Cardiac muscle cell (in vitro differentiated cells and primary cell): ENCODE measurements around the gene FNDC1. TPM values are rescaled to one million over a fixed set of nuclear protein-coding genes. Genes with fewer than 3 reads are reported as not detected.
A peak's percentile ranks its signal among the peaks of the same experiment; 100 is the strongest.

Source experiments
- DNase-seq, 2 donors: peaks; one replicate each; pipeline versions ENCODE4 v3.0.0 to v3.0.0-alpha.2; 2010 to 2017; ENCODE audit warnings: low read depth in 1 of 2, low spot score in 1 of 2
- H3K27ac ChIP-seq: fragments of 200-600 bp; sonication (generic); 2 replicates; pipeline ENCODE4 v1.5.1; 2016
- H3K27me3 ChIP-seq: fragments of 200-600 bp; sonication (generic); 2 replicates; pipeline ENCODE4 v1.6.0; 2016; ENCODE audit warnings: control low read depth
- H3K36me3 ChIP-seq: fragments of 200-600 bp; sonication (generic); 2 replicates; pipeline ENCODE4 v1.5.1; 2016; ENCODE audit warnings: control low read depth
- H3K4me1 ChIP-seq: fragments of 200-600 bp; sonication (generic); 2 replicates; pipeline ENCODE4 v1.8.1; 2017; ENCODE audit warnings: low read depth, mild to moderate bottlenecking, mixed run types
- H3K4me3 ChIP-seq: fragments of 200-600 bp; sonication (generic); 2 replicates; pipeline ENCODE4 v1.5.1; 2016; ENCODE audit warnings: mild to moderate bottlenecking
- H3K9me3 ChIP-seq: fragments of 200-600 bp; sonication (generic); 2 replicates; pipeline ENCODE4 v1.5.1; 2017; ENCODE audit warnings: low read depth, mild to moderate bottlenecking, control low read depth
- CTCF ChIP-seq: IDR thresholded peaks from 2 replicates; pipeline ENCODE4 v1.5.1; 2012; ENCODE audit warnings: low read depth, mild to moderate bottlenecking, low read length
- polyA plus RNA-seq: library from polyadenylated mRNA; unstranded; fragments of >200 nt; fragmentation: Nextera tagmentation; extraction: Ambion mirVana; gene quantifications from 2 replicates; pipeline ENCODE4 v1.2.1, GENCODE V29; 2016
- total RNA-seq: library from RNA; depleted of rRNA; stranded (reverse); fragments of >200 nt; gene quantifications from 2 replicates; pipeline ENCODE4 v1.2.3, GENCODE V29; 2016

FNDC1 gene
- total and polyA plus RNA-seq, 2 experiments from 2014 or later, result 0.30 TPM; not detected in 1

DNA sequence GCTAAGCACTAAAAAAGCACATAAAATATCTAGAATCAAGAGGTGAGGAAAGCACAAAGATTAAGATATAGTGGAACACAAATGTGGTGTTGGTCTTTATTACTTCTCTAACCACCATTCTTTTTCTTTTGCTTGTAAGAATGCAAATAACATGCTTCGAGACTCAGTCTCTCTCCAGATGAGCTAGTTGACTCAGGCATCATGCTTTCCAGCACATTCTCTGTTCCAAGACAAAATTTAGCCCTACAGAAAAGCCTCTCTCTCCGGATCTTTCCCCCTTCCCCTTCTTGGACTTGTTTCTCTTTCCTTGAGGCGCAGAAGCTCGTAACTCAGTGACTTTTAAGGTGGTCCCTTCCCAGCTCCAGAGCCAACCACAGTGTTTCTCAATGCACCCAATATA lies 91.0 kb downstream of the FNDC1 start:
- peaks cover 3% of the 10 kb centered on the region for H3K9me3 ChIP-seq
- no peaks in the 10 kb centered on the region for H3K27me3 ChIP-seq
- no peak for TF ChIP-seq CTCF
- no peak overlapping the region for H3K27ac ChIP-seq
- no peaks in the 10 kb centered on the region for H3K4me1 ChIP-seq
- no peak for DNase-seq
- no peak overlapping the region for H3K4me3 ChIP-seq
- H3K36me3 ChIP-seq, result no peaks in the 10 kb centered on the region

DNA sequence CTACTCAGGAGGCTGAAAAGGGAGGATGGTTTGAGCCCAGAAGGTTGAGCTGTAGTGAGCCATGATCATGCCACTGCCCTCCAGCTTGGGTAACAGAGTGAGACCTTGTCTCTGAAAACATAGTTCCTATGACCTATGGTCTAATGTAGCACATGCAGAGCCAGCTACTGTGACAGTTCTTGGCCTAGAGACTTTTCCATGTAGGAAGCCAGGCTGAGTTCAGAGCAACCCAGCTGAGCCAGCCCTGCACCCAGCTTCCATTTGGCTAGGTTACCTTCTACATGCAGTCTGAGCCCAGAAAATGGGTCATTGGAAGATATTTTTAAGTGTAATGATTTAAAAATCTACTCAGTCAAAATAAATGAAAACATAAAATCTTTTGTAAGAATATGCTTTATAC lies 92.8 kb downstream of the FNDC1 start:
- Histone ChIP-seq H3K4me3 (no peak overlapping the region), H3K36me3 (no peaks in the 10 kb centered on the region), H3K27ac (no peak overlapping the region), H3K4me1 (no peaks in the 10 kb centered on the region), H3K9me3 (peaks cover 3% of the 10 kb centered on the region), H3K27me3 (no peaks in the 10 kb centered on the region)
- no peak for DNase-seq
- TF ChIP-seq CTCF, result no peak

DNA sequence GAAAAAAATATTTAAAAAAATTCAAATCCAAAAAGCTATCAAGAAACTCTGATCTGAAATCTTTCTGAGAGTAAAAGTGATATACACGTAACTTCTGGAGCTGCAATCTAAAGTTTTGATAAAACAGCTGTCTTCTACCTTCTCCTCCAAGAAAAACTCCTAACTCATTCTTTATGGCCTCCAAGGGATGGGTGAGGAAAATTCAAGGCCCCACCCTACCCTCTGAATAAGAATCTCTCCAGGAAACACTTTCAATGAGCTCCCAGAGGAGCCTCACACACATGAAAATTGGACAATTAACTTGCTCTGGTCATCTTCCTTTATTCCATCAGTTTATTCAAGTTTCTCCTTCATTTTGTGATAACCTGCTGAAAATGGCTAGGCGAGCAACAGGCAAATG lies 93.4 kb downstream of the FNDC1 start:
- H3K4me1 ChIP-seq, result no peaks in the 10 kb centered on the region
- no peaks in the 10 kb centered on the region for H3K36me3 ChIP-seq
- peaks cover 3% of the 10 kb centered on the region for H3K9me3 ChIP-seq
- no peaks in the 10 kb centered on the region for H3K27me3 ChIP-seq
- no peak overlapping the region for H3K27ac ChIP-seq
- no peak for TF ChIP-seq CTCF
- no peak overlapping the region for H3K4me3 ChIP-seq
- no peak for DNase-seq

- Histone ChIP-seq H3K4me3 (no peak overlapping the region), H3K9me3 (no peaks in the 10 kb centered on the region), H3K4me1 (no peaks in the 10 kb centered on the region), H3K27me3 (no peaks in the 10 kb centered on the region), H3K27ac (no peak overlapping the region), H3K36me3 (no peaks in the 10 kb centered on the region)
- peak; percentile 1 to 35 for DNase-seq
- TF ChIP-seq CTCF, result no peak
These were observed 98.0 kb downstream of the FNDC1 start for GRCh38 chr6:159267165-159267564.

DNA sequence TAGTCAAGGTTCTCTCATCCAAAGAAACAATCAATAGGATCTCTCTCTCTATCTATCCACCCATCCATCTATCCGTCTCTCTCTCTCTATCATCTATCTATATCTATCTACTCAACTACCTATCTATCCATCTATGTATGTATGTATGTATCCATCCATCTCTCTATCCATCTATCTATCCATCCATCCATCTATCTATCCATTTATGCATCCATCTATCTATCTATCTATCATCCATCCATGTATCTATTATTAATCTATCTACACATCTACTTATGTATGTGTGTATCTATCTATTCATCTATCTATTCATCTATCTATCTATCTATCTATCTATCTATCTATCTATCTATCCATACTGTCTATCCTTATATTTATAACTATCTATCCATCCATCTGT lies 99.3 kb downstream of the FNDC1 start:
- H3K4me3 ChIP-seq, result no peak overlapping the region
- TF ChIP-seq CTCF, result no peak
- no peaks in the 10 kb centered on the region for H3K9me3 ChIP-seq
- H3K27me3 ChIP-seq, result no peaks in the 10 kb centered on the region
- no peaks in the 10 kb centered on the region for H3K4me1 ChIP-seq
- no peak for DNase-seq
- no peaks in the 10 kb centered on the region for H3K36me3 ChIP-seq
- H3K27ac ChIP-seq, result no peak overlapping the region

DNA sequence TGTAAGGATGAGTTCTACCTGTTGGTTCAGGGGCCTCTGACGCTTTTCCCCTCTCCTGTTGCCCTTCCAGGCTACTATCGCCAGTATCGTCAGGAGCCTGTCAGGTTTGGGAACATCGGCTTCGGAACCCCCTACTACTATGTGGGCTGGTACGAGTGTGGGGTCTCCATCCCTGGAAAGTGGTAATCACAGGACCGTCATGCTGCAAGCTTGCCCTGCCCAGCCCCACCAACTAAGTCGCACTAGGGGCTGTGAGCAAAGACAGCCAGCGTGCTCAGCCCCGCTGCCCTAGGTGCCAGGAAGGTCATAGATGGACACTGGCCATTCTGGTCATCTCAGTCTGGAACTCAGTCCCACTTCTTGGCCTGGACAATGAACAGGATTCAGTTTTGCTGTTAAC lies 102.1 kb downstream of the FNDC1 start:
- Histone ChIP-seq H3K4me3 (no peak overlapping the region), H3K27ac (no peak overlapping the region), H3K36me3 (no peaks in the 10 kb centered on the region), H3K4me1 (no peaks in the 10 kb centered on the region), H3K9me3 (no peaks in the 10 kb centered on the region), H3K27me3 (no peaks in the 10 kb centered on the region)
- no peak for DNase-seq
- no peak for TF ChIP-seq CTCF
